ENCODE data around the gene MKI67.

- TF ChIP-seq CTCF (IDR thresholded peaks at IDR 0.05; ENCODE audit: low read depth, low read length, poor library complexity, severe bottlenecking) (no peak), EZH2phosphoT487 (IDR thresholded peaks at IDR 0.05; ENCODE audit: borderline replicate concordance, low read length) (no peak)
Observed at GRCh38 chr10:128053356-128053755, 72.9 kb downstream of the MKI67 start.

Data from DOHH2 (cell line).